ENCODE data around the gene PPP1R3C. TPM values are rescaled to one million over a fixed set of nuclear protein-coding genes. Genes with fewer than 3 reads are reported as not detected.

PPP1R3C gene
- total and polyA plus RNA-seq, 8 donors, result 1.2 to 50.0 (median 13.3) TPM

DNA sequence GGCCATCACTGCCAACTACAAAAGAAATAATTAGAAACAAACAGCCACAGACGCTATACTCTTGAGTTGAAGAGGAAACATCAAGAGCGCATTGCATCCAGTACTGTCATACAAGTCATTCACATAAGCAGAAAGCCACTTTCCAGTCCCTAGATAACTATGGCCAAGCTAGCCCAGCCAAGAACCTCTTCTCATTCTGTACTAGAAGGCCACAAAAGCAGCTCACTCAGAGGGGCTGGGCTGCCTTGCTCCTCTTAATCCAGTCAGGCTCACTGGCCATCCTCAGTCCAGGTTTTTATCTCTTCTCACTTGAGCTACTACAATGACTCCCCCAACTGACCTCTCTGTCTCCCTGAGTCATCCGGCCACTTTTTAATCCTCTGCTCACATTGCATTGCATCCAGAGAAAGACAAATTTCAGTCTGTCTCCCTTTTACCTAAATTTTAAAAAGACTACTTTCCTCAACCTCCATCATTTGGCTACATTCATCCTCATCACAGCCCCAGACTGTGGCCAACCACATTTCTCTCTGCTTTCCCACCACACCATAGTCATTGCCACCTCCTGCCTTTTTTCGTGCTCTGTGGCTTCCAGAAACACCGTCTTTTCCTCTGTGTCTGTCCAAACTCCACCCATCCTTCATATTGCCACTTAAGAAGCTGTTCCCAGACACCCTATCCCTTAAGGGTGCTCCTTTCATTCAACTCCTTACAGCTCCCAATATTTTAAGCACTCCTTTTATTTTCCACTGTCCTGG is 25.0 kb downstream of the PPP1R3C start:
- peaks cover 12 to 59% (median 40%) of the 10 kb centered on the region in 4 donors for H3K4me1 ChIP-seq
- intact Hi-C loops (cut with DNase I; ENCODE audit: low total_unique reads), result no loop called here
- H3K27me3 ChIP-seq, result no peaks in the 10 kb centered on the region
- WGBS, 5 donors, result 48 to 59% (median 57%) methylated on average over 5 of the region's 5 CpGs
- DNase-seq, result no peak
- H3K36me3 ChIP-seq, result no peaks in the 10 kb centered on the region
- H3K9me3 ChIP-seq, result peaks cover 0 to 9% (median 3%) of the 10 kb centered on the region in 4 donors
- TF ChIP-seq, protein P1, sequence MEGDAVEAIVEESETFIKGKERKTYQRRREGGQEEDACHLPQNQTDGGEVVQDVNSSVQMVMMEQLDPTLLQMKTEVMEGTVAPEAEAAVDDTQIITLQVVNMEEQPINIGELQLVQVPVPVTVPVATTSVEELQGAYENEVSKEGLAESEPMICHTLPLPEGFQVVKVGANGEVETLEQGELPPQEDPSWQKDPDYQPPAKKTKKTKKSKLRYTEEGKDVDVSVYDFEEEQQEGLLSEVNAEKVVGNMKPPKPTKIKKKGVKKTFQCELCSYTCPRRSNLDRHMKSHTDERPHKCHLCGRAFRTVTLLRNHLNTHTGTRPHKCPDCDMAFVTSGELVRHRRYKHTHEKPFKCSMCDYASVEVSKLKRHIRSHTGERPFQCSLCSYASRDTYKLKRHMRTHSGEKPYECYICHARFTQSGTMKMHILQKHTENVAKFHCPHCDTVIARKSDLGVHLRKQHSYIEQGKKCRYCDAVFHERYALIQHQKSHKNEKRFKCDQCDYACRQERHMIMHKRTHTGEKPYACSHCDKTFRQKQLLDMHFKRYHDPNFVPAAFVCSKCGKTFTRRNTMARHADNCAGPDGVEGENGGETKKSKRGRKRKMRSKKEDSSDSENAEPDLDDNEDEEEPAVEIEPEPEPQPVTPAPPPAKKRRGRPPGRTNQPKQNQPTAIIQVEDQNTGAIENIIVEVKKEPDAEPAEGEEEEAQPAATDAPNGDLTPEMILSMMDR (IDR thresholded peaks at IDR 0.05), result no peak
- no peak for TF ChIP-seq POLR2A (IDR thresholded peaks at IDR 0.05)
- TF ChIP-seq POLR2AphosphoS5 (IDR thresholded peaks at IDR 0.05), result no peak
- H3K27ac ChIP-seq, result peak overlapping the region; percentile 36 to 85 (median 79)
- H3K4me3 ChIP-seq, result no peak overlapping the region

DNA sequence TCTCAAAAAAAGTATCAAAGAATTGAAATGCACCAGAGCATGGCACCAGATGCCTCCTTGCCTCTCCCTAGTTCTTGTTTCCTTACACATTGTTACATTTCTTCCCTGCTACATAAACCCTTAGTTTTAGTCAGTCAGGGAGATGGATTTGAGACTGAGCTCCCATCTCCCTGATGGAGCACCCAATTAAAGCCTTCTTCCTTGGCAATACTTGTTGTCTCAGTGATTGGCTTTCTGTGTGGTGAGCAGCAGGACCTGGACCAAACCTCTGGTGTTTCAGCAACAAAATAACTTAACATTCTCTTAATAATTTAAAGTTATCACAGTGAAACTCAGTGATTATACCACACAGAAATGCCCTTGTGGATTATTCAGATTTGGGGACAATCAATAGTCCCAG is 26.9 kb downstream of the PPP1R3C start:
- H3K36me3 ChIP-seq, result no peaks in the 10 kb centered on the region
- H3K9me3 ChIP-seq, result peaks cover 0 to 9% (median 3%) of the 10 kb centered on the region in 4 donors
- no peak overlapping the region for H3K27ac ChIP-seq
- DNase-seq, result no peak
- no peak for TF ChIP-seq POLR2A (IDR thresholded peaks at IDR 0.05)
- TF ChIP-seq POLR2AphosphoS5 (IDR thresholded peaks at IDR 0.05), result no peak
- no peak for TF ChIP-seq EP300 (IDR thresholded peaks at IDR 0.05)
- TF ChIP-seq, protein P1 (IDR thresholded peaks at IDR 0.05), result no peak
- intact Hi-C loops (cut with DNase I; ENCODE audit: low total_unique reads), result no loop called here
- H3K4me1 ChIP-seq, result peaks cover 12 to 50% (median 40%) of the 10 kb centered on the region in 4 donors
- H3K27me3 ChIP-seq, result no peaks in the 10 kb centered on the region
- no peak overlapping the region for H3K4me3 ChIP-seq

DNA sequence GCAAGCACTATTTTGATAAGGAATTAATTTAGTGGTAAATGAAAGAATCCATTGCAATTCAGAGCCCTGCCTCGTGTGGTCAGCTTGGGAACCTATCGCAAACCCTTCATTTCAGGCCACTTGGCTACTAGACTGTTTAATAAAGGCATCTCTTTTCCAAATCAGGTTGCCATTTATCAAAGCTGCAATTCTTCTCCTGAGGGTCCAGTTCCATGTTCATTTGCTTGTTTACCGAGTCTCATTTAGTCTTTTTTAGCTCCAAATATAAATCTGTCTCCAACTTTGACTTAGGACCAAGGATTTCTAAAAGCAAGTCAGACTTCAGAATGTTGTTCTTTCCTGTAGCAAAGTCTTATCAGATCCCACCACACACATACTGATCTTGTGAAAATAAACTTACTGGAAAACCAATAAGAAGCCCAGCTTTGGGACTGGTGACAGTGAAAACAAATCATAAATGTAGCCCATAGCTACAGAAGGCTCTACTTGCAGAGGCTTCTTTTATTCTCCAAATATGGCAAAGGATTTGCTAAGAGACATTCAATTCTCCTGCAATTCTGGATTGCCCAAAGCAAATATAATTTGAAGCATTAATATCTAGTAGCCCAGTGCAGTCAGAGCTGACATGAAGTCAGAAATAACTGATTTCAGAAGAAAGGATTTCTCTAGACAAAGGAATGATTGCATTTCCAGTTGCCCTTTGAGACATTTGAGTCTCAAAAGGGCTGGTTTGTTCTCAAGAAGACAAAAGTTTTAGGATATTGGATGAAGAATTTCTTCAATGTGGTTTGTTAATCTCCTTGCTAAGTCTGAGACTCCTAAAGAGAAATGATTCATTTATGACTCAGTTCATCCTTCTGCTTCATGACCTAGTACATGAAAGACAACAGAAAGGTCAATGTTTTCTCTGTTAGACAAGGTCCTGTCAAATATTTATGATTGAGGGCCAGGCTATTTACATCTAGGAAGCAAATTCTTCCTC is 28.0 kb downstream of the PPP1R3C start:
- WGBS, 5 donors, result 50 to 63% (median 54%) methylated on average over 3 of the region's 3 CpGs
- no peaks in the 10 kb centered on the region for H3K36me3 ChIP-seq
- no peak overlapping the region for H3K4me3 ChIP-seq
- no peak for DNase-seq
- H3K9me3 ChIP-seq, result peaks cover 0 to 9% (median 3%) of the 10 kb centered on the region in 4 donors
- intact Hi-C loops (cut with DNase I; ENCODE audit: low total_unique reads), result no loop called here
- H3K27ac ChIP-seq, result peak overlapping the region in 4 of 5 donors; percentile 21 to 67 (median 50)
- TF ChIP-seq EP300 (IDR thresholded peaks at IDR 0.05) (no peak), POLR2AphosphoS5 (IDR thresholded peaks at IDR 0.05) (no peak), POLR2A (IDR thresholded peaks at IDR 0.05) (no peak)
- TF ChIP-seq, protein P1 (IDR thresholded peaks at IDR 0.05), result no peak
- H3K27me3 ChIP-seq, result no peaks in the 10 kb centered on the region
- H3K4me1 ChIP-seq, result peaks cover 12 to 50% (median 37%) of the 10 kb centered on the region in 4 donors

DNA sequence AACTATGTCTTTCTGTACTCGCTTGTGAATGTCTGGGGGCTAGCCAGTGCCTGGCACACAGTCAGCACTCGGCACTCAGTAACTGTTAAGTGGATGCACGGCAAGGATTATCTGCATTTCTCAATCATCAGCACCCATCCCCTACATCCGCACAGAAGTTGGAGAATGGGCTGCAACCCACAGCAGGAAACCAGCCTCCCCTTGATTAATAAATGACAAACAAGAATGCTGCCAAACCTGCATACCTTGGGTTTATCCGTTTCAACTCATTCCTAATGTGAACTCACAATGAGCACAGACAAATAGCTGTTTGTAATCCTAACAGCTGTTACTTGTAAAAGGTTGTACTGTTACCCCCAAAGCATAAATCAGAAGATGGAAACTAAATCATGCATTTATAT is 28.9 kb downstream of the PPP1R3C start:
- peak overlapping the region in 3 of 5 donors; percentile 21 to 67 (median 58) for H3K27ac ChIP-seq
- intact Hi-C loops (cut with DNase I; ENCODE audit: low total_unique reads), result no loop called here

More for the DNA sequence above, 28.9 kb downstream of the PPP1R3C start:
- peak in 1 of 2 donors; percentile 75 for DNase-seq
- Histone ChIP-seq H3K36me3 (no peaks in the 10 kb centered on the region), H3K4me1 (peaks cover 12 to 42% (median 30%) of the 10 kb centered on the region in 4 donors), H3K4me3 (no peak overlapping the region), H3K27me3 (no peaks in the 10 kb centered on the region), H3K9me3 (peaks cover 0 to 9% (median 3%) of the 10 kb centered on the region in 4 donors)
- TF ChIP-seq, protein P1 (IDR thresholded peaks at IDR 0.05), result no peak
- TF ChIP-seq POLR2AphosphoS5 (IDR thresholded peaks at IDR 0.05) (no peak), EP300 (IDR thresholded peaks at IDR 0.05) (no peak), POLR2A (IDR thresholded peaks at IDR 0.05) (no peak)
- WGBS, 5 donors, result 21 to 43% (median 37%) methylated on average over 5 of the region's 5 CpGs

All from stomach (tissue), 9 donors.